ENCODE results near the gene RNF112. TPM values are rescaled to one million over a fixed set of nuclear protein-coding genes. Genes with fewer than 3 reads are reported as not detected.

Gene RNF112
- total RNA-seq, 1 donor from 2014 or later, result 1.6 TPM

DNA sequence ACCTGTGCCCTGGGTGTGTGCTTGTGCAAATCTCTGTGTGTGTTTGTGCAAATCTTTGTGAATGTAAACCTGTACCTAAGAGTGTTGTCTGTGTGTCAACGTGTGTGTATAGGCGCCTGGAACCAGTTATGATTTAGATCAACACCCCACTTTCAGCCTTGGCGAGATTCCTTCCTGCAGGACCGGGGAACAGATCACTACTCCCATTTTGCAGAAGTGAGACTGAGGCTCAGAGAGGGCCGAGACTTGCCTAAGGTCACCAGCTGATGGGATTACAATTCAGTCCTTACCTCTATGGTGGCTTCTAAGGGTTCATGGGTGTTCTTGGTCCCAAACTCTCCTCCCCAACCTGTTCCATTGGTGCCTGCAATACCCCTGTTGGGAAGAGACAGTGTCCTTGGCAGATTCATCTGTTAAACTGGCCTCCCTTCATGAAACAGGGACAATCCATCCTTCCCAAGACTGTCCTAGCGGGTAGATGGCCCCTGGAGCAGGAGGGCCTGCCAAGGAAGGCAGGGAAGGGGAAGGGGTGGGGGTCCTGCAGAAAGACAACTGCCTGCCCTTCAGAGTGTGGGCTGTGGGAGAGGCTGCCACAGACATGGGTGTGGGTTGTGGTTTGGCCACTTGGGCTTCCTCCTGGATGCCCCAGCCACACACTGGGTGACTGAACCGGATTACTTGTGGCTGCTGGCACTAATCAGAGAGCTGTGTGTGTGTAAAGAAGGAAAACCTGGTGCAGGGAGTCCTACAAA is 39.6 kb upstream of the RNF112 start:
- no peak for DNase-seq
- no peak for TF ChIP-seq CTCF (IDR thresholded peaks at IDR 0.05; ENCODE audit: borderline replicate concordance)
- Histone ChIP-seq H3K4me1 (peaks cover 31% of the 10 kb centered on the region), H3K4me3 (no peak overlapping the region), H3K9me3 (replicated peaks) (no peaks in the 10 kb centered on the region), H3K27ac (replicated peaks) (peak overlapping the region; percentile 81), H3K36me3 (no peaks in the 10 kb centered on the region), H3K27me3 (ENCODE audit: low read depth) (no peaks in the 10 kb centered on the region)
- intact Hi-C loops (cut with micrococcal nuclease), result no loop called here

- DNase-seq, result no peak
- TF ChIP-seq CTCF (IDR thresholded peaks at IDR 0.05; ENCODE audit: borderline replicate concordance), result no peak
- H3K27me3 ChIP-seq (ENCODE audit: low read depth), result no peaks in the 10 kb centered on the region
- H3K27ac ChIP-seq (replicated peaks), result peak overlapping the region; percentile 81
- no peaks in the 10 kb centered on the region for H3K36me3 ChIP-seq
- no peak overlapping the region for H3K4me3 ChIP-seq
- H3K4me1 ChIP-seq, result peaks cover 37% of the 10 kb centered on the region
- no peaks in the 10 kb centered on the region for H3K9me3 ChIP-seq (replicated peaks)
- intact Hi-C loops (cut with micrococcal nuclease), result no loop called here
These were observed 39.0 kb upstream of the RNF112 start for GRCh38 chr17:19372011-19372370.

DNA sequence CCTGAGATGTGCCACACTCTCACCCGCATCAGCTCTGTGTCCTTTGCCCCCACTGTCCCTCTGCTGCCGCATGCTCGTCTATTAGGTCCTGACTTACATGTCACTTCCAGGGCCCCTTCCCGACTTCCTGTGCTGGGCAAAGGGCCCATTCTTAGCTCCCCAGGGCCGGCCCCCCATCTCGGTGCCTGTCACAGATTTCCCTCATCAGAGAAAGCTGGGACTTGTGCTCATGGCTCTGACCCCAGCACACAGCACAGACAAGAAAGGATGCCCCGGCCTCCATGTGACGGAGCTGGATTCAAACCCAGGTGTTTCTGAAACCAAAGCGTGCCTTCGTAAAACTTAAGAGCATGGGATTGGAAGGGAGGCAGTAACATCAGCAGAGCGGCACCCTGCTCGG is 38.6 kb upstream of the RNF112 start:
- H3K4me3 ChIP-seq, result no peak overlapping the region
- H3K4me1 ChIP-seq, result peaks cover 41% of the 10 kb centered on the region
- no peak for TF ChIP-seq CTCF (IDR thresholded peaks at IDR 0.05; ENCODE audit: borderline replicate concordance)
- H3K27ac ChIP-seq (replicated peaks), result no peak overlapping the region
- no peaks in the 10 kb centered on the region for H3K9me3 ChIP-seq (replicated peaks)
- no peak for DNase-seq
- H3K27me3 ChIP-seq (ENCODE audit: low read depth), result no peaks in the 10 kb centered on the region
- intact Hi-C loops (cut with micrococcal nuclease), result no loop called here
- H3K36me3 ChIP-seq, result no peaks in the 10 kb centered on the region

DNA sequence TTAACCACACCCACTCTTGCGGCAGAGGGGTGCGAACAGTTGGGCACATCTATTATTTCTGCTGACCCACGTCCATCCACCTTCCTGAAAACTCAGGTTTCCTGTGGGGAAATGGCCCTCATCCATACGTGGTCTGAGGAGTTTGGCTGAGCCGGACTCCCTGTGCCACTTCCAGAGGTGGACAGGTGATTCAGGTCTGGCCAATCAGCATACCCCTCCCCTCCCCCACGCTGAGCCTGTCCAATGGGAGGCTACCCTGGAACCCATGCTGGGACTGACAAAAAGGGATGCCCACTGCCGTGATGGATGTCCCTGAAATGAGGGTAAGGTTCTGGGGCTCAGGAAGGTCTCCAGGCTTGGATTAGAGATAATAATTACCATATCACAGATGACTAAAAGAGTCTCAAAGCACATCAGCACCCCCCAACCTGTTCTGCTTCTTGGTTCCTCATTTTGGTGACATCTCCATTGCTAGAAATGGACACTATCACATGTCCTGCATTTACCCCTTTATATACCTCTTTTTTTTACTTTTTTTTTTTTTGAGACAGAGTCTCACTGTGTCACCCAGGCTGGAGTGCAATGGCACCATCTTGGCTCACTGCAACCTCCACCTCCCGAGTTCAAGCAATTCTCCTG is 38.0 kb upstream of the RNF112 start:
- intact Hi-C loops (cut with micrococcal nuclease), result no loop called here
- Histone ChIP-seq H3K4me3 (no peak overlapping the region), H3K27ac (replicated peaks) (no peak overlapping the region), H3K36me3 (no peaks in the 10 kb centered on the region), H3K9me3 (replicated peaks) (no peaks in the 10 kb centered on the region), H3K27me3 (ENCODE audit: low read depth) (no peaks in the 10 kb centered on the region), H3K4me1 (peaks cover 41% of the 10 kb centered on the region)
- no peak for TF ChIP-seq CTCF (IDR thresholded peaks at IDR 0.05; ENCODE audit: borderline replicate concordance)
- DNase-seq, result no peak

DNA sequence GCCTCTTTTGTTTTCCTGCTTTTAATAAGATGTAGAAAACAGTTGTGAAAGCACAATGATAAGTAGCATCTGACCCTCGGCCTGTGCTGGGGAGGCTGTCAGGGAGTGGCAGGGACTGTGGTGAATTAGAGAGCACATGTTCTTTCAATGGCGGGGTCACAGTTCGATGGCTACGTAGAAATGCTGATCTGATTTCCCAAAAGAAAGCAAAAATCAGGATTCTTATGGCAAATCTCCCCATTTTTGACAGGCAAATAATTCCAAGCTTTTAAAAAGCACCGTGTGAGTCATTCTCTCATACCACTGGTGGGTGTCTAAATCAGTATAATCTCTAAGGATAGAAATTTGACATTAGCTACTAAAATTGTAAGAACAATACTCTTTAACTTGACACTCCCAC is 36.9 kb upstream of the RNF112 start:
- TF ChIP-seq CTCF (IDR thresholded peaks at IDR 0.05; ENCODE audit: borderline replicate concordance), result no peak
- H3K9me3 ChIP-seq (replicated peaks), result no peaks in the 10 kb centered on the region
- intact Hi-C loops (cut with micrococcal nuclease), result no loop called here
- no peaks in the 10 kb centered on the region for H3K27me3 ChIP-seq (ENCODE audit: low read depth)
- no peak overlapping the region for H3K27ac ChIP-seq (replicated peaks)
- H3K4me1 ChIP-seq, result peaks cover 45% of the 10 kb centered on the region
- DNase-seq, result no peak
- no peaks in the 10 kb centered on the region for H3K36me3 ChIP-seq
- no peak overlapping the region for H3K4me3 ChIP-seq
